HTERT RPE-1 (cell line): ENCODE measurements around the gene TFIP11.

Experiments
- in situ Hi-C: fragments of 300-500 bp; cut with MboI; formaldehyde crosslinking; loops from 4 replicates; pipeline ENCODE4 v1.14.3; 2020; ENCODE audit warnings: low sequenced_read_pairs

TFIP11 gene

DNA sequence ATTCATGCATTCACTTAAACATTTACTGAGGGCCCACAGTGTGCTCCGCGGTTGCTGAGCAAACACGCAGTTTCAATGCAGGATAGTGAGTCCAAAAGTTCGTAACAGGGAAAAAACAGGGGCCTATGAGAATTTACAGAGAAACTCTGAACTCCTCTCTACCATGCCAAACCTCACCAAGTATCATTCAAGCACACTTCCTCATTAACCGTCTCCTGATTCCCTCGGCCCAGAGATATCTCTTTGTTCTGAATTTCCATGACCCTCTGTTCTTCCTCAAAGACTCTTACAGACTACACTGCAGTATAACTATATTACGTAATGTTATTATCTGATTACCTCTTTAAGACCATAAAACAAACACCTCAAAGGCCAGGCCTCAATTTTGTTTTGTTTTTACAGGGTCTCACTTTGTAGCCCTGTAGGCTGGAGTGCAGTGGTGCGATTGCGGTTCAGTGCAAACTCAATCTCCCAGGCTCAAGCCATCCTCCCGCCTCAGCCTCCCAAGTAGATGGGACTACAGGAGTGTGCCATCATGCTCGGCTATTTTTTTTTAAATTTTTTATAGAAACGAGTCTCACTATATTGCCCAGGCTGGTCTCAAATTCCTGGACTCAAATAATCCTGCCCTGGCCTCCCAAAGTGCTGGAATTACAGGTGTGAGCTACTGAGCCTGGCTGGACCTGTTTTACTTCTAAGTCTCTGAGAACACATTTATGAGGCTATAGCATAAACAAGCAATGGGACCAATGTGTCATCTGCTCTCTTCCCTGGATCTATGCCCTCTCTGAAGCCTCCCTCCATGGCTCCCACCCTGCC, 32.3 kb downstream of the TFIP11 start:
- in situ Hi-C loops, result no loop called here

DNA sequence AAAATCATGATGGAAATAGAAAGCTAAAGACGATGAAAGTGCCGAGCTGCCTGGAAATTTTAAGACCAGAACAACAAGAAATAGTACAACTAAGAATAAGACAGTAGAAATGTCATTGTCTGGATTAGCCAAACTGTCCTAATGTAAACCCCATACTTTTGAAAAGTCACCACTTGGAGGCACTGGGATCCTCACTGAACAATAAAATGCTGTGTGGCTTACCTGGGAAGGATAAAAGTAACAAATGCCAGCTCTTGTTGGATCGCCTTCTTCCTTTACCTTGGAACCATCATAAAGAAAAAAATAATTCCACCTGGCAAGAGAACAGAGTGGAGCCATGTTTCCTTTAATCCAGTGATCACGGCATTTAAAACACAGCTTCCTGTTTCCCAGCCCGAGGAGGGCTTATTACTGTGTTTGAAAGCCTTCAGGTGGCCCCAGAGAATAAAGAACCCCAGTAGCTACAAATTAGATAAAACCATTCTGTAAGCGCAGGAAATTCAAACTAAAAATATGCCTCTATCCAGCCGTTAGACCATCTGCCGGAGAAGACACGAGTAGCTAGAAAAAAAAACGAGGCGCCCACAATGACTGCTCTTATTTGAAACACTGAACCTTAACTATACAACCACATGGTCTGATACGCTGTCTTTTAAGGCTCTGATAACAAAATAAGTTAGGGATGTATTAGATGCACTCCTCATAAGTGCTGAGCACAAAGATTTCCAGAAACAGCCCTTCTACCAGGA, 33.1 kb downstream of the TFIP11 start:
- in situ Hi-C loops, result no loop called here

DNA sequence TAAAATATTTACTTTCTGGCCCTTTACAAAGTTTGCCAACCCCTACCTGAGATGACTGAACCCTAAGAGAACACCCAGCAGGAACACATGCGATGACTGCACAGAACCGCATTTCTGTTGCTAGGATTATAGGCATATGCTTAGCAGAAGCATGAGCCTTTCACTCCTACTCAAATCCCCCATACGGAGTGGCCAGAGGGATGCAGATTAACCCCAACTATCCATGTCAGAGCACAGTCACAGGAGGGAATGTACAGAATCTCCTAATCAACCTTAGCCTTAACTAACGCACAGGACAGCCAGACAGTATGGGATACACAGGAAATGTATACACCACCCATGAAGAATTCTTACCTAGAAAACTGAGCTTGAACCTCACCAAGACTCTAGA, 34.9 kb downstream of the TFIP11 start:
- in situ Hi-C loops, result no loop called here

DNA sequence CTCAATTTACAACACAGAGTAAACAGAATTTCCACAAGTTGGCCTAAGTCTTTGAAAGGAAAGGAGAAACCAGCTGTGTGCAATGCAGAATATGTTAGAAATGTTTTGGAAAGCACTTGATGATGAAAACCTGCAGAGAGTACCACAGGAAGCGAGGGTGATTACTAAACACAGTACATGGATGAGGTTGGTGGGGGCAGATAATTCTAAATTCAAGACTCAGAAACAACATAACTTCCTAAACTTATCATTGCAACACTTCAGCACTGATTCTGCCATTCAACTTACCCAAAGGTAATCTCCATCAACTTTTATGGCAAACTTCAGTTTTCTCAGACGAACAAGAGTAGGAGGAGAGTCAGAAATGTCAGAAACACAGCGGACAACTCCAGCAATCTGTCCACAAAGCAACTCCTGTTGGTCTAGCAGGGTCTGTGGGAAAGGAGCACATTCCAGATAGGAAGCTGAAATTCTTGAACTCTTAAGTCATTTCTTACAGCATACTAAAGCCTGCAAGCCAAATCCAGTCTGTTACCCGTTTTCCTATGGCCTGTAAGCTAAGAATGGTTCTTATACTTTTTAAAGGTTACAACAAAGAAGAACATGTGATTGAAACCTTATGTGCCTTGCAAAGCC, 35.5 kb downstream of the TFIP11 start:
- in situ Hi-C loops, result no loop called here

DNA sequence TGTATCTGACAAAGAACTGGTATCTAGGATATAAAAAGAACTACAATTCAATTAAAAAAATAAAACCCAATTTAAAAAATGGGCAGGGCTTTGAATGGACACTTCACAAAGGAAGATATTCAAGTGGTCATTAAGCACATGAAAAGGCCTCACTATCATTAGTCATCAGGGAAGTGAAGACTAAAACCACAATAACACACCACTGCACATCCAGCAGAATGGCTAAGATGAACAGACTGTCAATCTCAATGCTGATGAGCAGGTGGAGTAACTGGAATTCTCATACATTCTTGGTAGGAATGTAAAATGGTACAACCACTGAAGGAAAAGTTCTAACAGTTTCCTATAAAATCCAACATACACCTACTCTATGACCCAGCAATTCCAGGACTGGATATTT, 37.6 kb downstream of the TFIP11 start:
- in situ Hi-C loops, result no loop called here

DNA sequence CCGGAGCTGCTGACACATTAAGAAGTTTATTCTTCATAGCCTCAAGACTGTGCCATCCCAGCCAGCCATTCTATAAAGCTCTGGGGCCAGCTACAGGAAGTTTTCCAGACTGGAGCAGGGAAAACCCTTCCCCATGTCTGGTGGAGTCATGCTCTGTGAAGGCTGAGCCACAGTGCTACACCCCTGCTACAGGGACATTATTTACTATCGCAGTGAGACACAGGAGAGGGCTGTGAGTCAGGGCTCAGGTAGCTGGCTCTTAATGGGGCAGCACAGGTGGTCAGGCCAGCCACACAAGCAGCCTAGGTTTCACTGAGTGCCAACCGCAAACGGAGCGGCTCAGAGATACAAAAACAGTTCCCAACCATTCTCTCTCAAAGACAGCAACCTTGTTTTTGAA, 40.8 kb downstream of the TFIP11 start:
- in situ Hi-C loops, result no loop called here

DNA sequence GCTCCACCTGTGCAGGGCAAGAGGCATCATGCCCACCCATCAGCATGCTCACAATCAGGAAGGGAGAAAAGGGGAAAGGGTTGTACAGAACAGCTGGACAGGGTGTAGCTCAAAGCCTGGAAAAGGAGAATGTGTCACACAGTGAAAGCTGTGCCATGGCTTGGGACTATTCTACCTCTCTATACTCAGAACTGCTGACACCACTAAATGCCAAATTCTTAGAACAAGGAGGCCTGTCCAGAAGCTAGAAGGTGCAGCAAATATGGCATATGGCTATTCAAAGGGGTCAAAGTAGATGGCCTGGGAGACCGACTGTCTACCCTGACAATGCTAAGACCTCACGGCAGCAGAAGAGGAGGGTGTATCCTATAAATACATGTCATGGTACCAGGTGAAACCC, 41.5 kb downstream of the TFIP11 start:
- in situ Hi-C loops, result no loop called here

DNA sequence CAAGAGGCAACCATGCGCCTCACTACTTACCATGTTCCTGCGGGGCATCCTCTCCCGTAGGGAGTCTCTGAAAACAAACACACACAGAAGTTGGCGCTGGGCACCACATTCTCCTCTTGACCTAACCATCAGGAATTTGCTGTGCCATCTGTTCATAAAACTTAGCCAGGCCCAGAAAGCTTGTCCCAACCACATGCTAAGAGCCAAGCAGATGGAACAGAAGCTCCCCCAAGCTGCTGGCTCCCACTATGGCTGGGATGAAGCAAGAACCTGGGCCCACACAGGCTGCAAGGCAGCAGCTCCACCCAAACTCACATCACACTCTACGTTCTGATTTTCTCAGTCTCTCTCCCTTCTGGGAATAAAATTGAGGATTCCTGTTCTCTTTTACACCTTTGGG, 46.1 kb downstream of the TFIP11 start:
- in situ Hi-C loops, result no loop called here

DNA sequence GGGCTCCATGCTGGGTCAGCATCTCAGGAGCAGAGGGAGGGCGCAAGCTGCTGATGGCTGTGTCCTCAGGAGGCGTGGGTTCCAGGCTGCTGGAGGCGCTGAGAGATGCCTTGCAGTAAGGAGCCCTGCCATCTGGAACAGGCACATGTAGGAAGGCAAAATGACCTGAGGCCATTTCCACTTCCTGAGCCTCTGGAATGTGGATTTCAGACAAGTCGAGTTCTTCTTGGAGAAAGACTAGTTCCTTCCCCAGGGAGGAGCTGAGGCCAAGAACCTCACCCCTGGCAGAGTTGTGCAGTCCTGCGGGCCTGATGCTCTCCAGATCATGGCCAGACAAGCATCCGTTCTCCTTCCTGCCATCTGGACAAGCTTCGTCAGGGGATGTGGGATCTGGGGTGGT, 48.0 kb downstream of the TFIP11 start:
- in situ Hi-C loops, result no loop called here

DNA sequence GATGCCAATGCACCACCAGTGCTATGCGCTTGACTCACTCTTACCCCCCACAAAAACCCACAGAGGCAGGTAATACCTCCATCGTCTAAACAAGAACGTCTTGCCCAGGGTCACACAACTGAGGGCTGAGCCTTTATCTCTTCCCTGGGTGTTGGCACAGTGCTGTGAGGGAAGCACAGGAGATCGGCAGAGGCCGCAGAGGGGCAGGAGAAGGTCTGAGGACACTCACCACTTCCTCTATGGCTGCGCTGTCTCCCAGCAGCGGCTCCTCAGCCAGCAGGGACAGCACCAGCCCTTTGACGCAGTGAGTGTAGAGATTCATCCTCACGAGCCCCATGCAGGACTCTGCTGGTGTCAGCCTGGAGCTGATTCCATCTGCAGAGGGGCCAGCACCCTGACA, 48.6 kb downstream of the TFIP11 start:
- in situ Hi-C loops, result no loop called here

DNA sequence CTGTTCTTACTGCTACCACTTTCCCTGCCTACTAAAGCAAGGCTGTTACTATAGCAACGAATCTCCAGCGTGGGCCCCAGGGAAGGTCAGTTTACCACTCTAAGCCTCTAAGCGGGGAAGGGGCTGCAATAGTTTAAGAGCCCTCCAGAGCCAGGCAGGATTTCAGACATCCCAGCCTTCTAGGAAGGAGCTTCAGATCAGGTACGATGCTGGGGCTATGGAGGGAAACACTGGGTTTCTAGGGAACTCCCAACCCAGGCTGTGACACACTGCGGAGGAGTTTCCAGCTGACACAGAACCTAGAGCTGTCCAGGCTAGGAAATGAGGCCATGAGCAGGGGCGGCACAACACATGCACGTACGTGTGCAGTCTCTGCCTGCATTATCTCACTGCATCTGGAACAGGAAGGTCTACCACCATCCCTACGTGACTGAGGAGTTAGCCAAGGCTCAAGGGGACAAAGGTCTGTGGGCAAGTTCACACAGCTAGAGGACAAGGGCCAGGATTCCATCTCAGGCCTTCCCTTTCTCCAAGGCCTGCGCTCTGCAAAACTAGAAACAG, 49.1 kb downstream of the TFIP11 start:
- in situ Hi-C loops, result no loop called here

DNA sequence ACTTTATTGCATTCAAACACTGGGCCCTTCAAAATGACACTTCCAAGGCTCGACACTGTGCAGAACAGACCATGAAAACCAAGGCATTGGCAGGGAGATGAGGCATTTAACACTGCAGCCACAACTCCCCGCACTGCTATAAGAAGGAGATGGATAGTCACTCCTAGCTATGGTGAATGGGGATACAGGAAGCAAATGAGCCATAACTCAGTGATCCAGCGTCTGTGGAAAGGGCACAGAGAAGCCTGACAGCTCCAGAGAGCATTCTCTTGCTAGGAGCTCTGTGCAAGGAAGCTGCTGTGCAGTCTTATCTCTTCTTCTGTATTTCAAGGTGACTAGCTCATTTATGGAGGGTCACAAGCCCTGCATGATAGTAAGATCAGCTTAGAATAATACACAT, 49.6 kb downstream of the TFIP11 start:
- in situ Hi-C loops, result no loop called here

DNA sequence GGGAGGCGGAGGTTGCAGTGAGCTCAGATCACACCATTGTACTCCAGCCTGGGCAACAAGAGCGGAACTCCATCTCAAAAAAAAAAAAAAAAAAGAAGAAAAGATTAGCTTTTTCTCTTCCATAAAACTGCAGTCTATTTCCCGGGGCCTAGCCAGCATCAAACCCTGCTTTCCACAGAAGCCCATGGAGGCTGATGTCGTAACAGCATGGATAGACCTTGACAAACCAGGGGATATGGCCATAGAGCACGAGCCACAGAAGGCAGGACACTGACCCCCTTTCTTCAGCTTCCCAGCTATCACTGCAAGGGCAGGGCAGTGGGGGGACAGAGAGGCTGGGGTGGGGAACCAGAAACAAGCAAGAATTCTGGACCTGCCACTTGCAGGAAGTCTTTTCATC, 50.2 kb downstream of the TFIP11 start:
- in situ Hi-C loops, result no loop called here

DNA sequence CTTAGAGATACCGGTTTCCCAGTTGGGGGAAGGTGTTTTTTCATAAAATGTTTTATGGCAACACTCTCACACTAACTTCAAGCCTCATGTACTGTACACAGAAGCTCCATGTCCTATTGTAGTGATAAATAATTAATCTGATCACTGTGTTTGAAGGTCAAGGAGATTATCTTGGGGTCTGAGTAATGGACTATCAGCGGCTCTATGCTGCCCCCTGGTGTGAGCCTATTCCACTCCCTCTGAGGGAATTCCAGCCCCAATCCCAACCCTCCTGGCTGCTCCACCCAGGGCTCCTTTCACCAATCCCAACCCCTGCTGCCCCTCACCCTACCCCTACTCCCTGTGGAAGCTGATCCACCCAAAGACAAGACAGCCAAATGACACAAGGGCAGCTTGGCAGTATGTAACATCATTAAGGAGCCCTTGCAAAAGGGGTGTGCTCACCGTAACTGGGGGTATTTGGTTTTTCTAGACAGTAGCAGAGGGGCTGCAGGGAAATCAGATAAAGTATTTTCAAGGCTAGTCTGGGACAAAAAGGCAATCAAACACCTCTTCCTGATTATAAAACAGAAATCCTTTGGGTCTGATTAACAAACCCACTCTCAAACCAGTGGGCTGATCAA, 51.0 kb downstream of the TFIP11 start:
- in situ Hi-C loops, result no loop called here

DNA sequence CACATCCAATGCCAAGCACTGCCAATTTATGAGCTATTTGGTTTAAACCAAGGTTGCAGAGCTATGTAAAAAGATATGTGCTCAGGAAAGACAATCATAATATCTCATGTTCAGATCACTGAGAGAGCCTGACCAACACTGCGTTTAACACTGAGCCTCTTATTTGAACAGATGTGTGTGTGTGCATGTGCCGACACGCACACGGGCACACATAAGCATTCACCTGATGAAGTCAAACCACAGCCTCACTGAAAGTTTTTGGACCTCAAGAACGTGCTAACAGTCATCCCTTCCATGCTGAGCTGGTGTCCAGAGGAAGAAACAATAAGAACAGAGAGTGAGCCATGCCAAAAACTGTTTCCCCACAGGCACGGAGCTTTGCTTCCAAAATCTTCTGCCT, 52.1 kb downstream of the TFIP11 start:
- in situ Hi-C loops, result no loop called here

DNA sequence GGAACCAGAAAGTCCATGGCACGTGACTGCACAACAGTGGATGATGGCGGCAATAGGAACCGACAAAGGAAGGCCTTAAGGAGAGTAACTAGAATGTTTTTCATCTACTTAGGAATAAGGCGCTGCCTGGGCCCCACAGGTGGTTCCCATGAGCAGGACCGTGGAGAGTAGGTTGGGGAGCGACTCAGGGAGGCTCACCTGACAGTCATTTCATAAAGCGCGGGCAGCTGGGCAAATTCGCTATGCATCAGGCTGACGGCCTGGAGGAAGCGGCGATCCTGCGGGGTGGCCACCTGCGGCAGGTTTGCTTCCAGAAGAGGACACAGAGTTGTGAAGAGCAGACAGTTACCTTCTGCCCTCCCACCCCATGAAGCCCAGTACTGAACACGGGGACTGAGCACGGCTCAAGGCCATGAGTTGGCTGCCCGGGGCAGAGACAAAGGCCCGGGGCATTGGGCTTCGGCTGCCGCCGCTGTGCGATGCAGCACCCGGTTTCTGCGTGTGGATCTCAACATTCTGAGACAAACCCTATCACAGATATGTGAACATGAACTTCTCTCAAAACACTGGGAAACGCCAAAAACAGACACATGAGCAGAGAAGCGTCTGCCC, 54.5 kb downstream of the TFIP11 start:
- in situ Hi-C loops, result no loop called here

DNA sequence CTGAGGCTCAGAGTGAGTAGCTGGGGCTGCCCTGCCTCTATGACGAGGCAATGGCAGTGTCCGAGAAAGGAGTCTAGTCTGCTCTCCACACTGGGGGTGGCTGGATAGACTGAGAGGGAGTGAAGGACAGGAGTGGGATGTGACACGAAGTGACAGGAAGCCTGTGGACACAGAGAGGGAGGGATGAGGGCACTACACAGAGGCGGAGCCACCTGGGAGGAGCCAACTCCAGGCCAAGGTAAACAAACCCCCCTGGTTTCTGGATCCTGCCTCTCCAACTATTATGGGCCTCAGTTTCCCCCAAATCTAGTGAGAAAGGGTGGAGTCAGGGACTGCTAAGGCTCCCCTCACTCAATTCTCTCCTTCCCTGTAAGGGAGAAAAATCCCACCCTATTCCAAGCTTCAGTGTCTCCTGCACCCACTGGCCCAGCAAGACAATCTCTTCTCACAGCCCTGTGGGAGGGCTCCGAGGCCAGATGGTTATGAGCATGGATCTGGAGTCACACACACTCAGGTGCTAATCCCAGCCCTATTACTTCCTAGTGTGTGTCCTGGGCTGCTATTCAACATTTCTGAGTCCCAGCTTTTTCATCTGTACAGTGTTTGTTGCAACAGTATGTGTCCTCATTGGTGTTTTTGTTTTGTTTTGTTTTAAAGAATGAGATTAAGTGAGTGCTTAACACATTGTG, 58.3 kb downstream of the TFIP11 start:
- in situ Hi-C loops, result no loop called here

DNA sequence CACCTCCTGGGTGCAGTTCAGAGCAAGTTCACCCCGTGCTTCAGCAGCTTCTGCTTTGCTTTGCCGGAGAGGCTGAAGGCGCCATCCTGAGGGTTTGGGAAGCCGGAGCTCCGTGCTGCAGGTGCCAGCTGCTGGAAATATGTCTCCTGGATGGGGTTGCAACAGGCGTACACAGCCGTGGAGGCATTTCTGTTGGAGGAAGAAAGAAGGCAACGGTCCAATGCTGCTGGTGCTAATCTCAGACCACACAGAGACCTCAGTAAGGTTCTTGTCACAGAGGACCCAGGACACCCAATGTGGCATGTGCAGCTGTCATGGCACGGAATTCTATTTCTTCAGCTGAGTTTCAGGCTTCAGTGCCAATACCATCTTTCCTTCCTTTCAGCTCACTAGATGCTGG, 59.1 kb downstream of the TFIP11 start:
- in situ Hi-C loops, result no loop called here

DNA sequence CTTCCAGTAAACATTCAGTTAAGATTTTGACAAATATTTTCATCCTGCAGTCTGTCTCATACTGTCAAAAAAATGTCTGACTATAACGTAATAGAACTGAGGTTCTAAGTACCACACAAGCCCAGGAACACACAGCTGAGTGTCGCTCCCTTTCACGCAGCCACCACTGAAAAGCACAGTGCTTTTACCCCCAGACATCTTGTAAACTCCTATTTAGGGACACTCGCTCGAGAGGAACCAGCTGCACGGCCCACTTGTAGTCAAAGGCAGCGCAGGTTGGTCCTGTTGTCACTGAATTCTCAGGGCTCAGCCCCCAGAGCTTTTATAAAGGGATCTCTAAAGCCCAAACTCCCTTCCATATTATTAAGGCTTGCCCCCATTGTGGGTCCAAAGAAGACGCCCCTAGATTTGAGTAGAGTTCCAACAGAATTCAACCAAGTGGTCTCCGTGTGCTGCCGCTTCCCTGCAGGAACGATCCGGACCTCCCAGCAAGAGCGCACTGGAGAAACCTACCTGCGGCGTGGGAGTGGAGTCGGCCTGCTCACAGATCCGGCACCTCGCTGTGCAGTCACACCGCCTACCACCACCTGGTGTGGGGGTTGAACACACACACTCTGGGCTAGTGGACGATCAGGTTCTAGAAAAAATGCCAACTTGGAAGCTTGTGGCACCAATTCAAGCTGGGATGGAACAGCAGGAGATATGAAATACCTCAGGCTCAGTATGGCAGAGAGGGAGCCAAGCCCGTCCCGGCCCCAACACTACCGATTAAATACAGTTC, 59.8 kb downstream of the TFIP11 start:
- in situ Hi-C loops, result no loop called here
